ENCODE measurements around the gene EXOSC5. TPM values are rescaled to one million over a fixed set of nuclear protein-coding genes. Genes with fewer than 3 reads are reported as not detected.
A peak's percentile ranks its signal among the peaks of the same experiment; 100 is the strongest.
"Not testable (repeated sequence)": the region's sequence is repeated elsewhere in the genome, so short reads cannot be mapped to it uniquely, and the experiment has no call there.

Gene EXOSC5
- 16.7 and 17.0 TPM in 2 replicates for total RNA-seq

- DNase-seq (ENCODE audit: extremely low read depth, low read depth, low spot score): peak; percentile 100
Observed at GRCh38 chr19:41397086-41398049, at the start of gene EXOSC5, which contains the start of gene BCKDHA. Gene EXOSC5, minus strand, starts transcription at chr19:41397359. Its CDS starts 31 bp downstream, at chr19:41397328. Gene BCKDHA, plus strand, starts transcription at chr19:41397818. Its CDS starts 10 bp downstream, at chr19:41397828.

- DNase-seq (ENCODE audit: extremely low read depth, low read depth, low spot score): no peak
Observed at GRCh38 chr19:41445575-41445974, 48.4 kb upstream of the EXOSC5 start.

GRCh38 chr19:41443813-41444455 is 46.8 kb upstream of the EXOSC5 start:
- no peak for DNase-seq (ENCODE audit: extremely low read depth, low read depth, low spot score)

GRCh38 chr19:41442473-41443355 is 45.6 kb upstream of the EXOSC5 start, which contains the start of gene ERICH4:
Gene ERICH4, plus strand, starts transcription at chr19:41443156. Its CDS starts 14 bp downstream, at chr19:41443170.
- DNase-seq (ENCODE audit: extremely low read depth, low read depth, low spot score): no peak

GRCh38 chr19:41441321-41441945 is 44.3 kb upstream of the EXOSC5 start:
- DNase-seq (ENCODE audit: extremely low read depth, low read depth, low spot score): no peak

GRCh38 chr19:41439441-41440222 is 42.5 kb upstream of the EXOSC5 start, which contains the start of gene DMAC2:
Gene DMAC2, minus strand, starts transcription at chr19:41439912. Its CDS starts 13 bp downstream, at chr19:41439899.
- DNase-seq (ENCODE audit: extremely low read depth, low read depth, low spot score): peak; percentile 96

- DNase-seq (ENCODE audit: extremely low read depth, low read depth, low spot score): no peak
Observed at GRCh38 chr19:41437944-41438574, 40.9 kb upstream of the EXOSC5 start.

- DNase-seq (ENCODE audit: extremely low read depth, low read depth, low spot score): no peak
Observed at GRCh38 chr19:41436674-41436951, 39.5 kb upstream of the EXOSC5 start.

- no peak for DNase-seq (ENCODE audit: extremely low read depth, low read depth, low spot score)
Observed at GRCh38 chr19:41435936-41436673, 38.9 kb upstream of the EXOSC5 start.

GRCh38 chr19:41435376-41435775 is 38.2 kb upstream of the EXOSC5 start:
- DNase-seq (ENCODE audit: extremely low read depth, low read depth, low spot score): not testable (repeated sequence)

GRCh38 chr19:41434450-41434849 is 37.3 kb upstream of the EXOSC5 start:
- no peak for DNase-seq (ENCODE audit: extremely low read depth, low read depth, low spot score)

GRCh38 chr19:41433171-41433570 is 36.0 kb upstream of the EXOSC5 start:
- DNase-seq (ENCODE audit: extremely low read depth, low read depth, low spot score): no peak

GRCh38 chr19:41431426-41432386 is 34.5 kb upstream of the EXOSC5 start:
- no peak for DNase-seq (ENCODE audit: extremely low read depth, low read depth, low spot score)

- DNase-seq (ENCODE audit: extremely low read depth, low read depth, low spot score): no peak
Observed at GRCh38 chr19:41430922-41431321, 33.8 kb upstream of the EXOSC5 start.

GRCh38 chr19:41428481-41428859 is 31.3 kb upstream of the EXOSC5 start:
- no peak for DNase-seq (ENCODE audit: extremely low read depth, low read depth, low spot score)

- no peak for DNase-seq (ENCODE audit: extremely low read depth, low read depth, low spot score)
Observed at GRCh38 chr19:41427647-41428480, 30.7 kb upstream of the EXOSC5 start.
